ENCODE data around the gene CELF3.

The CELF3 gene

DNA sequence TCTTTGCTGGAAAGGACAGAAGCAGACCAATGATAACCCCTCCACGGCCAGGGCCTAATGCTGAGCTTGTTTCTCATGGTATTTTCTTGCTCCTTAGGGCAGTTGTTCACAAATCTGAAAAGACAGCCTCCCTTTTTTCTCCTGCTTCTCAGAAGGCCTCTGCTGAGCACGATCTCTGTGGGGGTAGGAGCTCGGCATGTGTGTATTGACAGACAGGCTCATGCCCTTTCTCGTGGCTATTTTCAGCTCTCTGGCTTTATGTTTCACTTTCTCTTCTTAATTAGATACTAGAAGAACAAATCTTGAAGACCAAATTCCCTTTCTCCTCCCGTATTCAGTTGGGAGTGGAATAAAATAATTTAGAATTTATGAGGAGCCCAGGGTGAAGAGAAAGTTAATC, 4.0 kb upstream of the CELF3 start:
- DNase-seq: no peak

DNA sequence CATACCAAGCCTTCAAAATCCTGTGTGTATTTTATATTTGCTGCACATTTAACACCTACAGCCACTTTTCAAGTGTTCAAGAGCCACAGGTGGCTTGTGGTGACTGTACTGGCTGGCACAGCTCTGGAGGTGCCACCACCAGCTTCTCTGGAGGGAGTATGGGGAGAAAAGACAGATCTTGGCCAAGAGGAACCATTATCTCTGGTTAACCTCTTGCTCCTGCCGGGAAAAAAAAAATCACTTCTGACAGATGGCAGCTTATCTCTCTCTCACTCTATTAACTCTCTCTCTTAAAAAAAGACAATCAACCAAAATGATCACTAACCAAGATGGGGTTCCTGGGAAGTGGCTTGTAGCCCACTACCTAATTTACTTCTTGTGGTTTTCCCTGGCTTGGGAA, 3.5 kb upstream of the CELF3 start:
- DNase-seq: no peak

- no peak for DNase-seq
Observed at GRCh38 chr1:151718666-151719065, 2.1 kb upstream of the CELF3 start.

GRCh38 chr1:151718011-151718431, 1.4 kb upstream of the CELF3 start:
- DNase-seq: no peak

DNA sequence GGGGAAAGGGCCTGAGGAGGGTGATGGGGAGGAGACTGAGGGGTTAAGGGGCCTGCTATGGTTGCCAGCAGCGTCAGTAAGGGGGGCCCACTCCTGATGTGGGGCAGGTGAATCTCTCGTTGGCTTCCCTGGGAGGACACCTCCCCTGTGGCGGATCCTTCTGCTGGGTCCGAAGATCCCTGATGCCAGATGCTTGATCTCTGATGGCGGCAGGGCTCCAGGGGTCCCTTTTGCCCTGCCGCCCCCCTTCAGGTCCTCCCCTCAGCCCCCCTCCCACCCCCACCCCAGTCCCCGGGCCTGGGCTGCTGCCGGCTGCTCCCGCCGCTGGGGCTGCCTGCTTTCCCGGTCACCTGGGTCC, 219 bp downstream of the CELF3 start:
- DNase-seq: no peak

- DNase-seq: no peak
Observed at GRCh38 chr1:151715726-151716404, 738 bp downstream of the CELF3 start.

DNA sequence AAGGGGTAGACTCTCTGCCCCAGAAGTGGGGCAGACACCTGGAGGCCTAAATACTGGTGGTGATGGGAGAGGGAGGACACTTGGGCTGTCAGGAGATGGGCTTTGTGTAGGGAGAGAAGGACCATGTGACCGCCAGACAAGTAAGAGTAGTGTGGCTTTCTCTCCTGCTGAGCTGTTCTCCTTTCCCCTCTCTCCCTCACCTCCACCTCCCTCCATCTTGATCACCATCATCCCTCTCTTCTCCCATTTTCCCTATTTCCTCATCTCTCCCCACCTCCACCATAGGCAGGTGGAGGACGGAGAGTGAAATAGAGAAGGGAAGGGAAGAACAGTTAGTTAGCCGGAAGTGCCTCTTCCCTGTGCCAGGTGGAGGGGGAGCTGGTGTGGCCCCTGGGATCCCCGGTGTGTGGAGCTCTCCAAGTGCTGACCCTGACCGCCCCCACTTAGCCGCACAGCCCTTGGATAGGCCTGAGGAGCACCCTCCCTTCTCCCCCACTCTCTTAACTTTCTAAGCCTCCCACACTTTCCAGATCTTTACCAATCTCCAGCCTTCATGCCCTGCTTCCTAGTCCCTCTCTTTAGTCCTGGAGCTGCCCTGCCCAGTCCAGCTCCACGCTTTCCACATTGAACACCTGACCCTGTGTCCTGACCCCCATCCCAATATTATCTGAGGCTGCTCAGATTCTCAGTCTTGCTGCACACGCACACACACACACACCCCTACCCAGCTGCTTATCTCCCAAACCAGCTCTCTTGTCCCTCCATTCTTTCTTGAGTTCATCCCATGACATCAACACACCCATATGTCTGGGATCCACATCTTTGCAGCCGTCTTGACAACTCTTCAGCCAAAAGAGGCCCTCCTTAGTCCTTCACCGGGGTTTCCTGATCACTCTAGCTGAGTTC, 1.5 kb downstream of the CELF3 start:
- no peak for DNase-seq

- DNase-seq: no peak
Observed at GRCh38 chr1:151713874-151714273, 2.7 kb downstream of the CELF3 start.

GRCh38 chr1:151713044-151713443, 3.6 kb downstream of the CELF3 start:
- DNase-seq: no peak

GRCh38 chr1:151711951-151712350, 4.7 kb downstream of the CELF3 start:
- DNase-seq: no peak

DNA sequence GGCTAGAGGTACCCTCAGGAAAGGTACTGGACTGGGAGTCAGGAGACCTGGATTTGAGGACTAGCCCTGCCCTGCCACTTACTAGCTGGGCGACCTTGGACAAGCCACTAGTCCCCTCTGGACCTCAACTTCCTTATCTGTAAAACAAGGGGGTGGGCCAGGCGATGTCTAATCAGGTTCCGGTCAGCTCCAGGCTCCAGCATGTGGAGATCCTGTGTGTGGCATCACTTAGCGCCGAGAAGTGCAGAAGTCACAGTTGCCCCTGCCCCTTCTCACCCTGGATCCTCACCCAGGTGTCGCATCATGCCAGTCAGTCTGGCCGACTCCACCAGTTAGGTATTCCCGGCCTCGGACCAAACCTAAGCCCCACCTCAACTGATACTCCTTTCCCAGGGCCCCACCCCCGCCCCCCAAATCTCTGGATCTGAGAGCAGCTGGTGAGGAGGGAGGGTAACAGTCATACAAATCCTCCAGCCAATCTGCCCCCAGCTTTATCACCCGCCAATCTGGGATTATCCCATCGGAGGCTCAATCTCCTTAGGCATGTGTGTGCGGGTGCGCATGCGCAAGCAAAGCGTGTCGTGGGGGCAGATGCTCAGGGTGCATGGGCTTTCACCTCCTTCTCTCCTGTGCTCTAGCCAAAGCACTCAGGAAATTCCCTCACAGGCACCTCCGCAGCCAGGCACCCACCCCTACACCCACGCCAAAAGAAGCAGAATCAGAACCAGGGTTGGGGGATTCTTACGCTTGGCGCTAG, 5.4 kb downstream of the CELF3 start:
- no peak for DNase-seq

DNA sequence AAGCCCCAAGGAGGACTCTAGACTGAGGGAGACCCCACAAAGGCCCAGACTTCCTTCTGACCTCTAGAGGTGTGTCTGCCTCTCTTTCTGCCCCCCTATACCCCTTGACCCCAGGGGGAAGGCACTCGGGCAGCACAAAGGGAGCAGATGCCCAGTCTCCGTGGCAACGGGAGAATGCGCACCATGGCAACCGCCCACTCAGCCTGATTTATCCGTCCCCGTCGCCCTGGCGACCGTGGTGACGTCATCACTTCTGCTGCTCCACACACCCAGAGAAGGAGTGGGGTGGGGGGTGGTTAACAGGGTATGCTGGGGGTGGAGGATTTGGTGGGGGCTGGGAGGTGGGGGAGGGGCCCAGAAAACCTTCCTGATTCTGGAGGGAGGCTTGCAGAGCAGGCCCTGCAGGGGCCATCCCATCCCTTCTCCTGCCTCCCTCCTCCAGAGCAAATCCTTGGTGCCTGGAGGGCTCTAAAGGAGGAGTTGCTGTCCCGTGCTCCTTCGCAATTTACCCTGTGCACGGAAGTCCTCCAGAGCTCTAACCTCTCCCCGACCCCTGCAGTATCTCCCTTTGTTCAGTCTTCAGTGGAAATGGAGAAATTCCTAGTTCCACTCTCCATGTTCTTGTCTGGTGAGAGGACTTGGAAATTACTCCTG, 6.3 kb downstream of the CELF3 start:
- peak; percentile 42 for DNase-seq

GRCh38 chr1:151708891-151709290, 7.7 kb downstream of the CELF3 start:
- DNase-seq: no peak

DNA sequence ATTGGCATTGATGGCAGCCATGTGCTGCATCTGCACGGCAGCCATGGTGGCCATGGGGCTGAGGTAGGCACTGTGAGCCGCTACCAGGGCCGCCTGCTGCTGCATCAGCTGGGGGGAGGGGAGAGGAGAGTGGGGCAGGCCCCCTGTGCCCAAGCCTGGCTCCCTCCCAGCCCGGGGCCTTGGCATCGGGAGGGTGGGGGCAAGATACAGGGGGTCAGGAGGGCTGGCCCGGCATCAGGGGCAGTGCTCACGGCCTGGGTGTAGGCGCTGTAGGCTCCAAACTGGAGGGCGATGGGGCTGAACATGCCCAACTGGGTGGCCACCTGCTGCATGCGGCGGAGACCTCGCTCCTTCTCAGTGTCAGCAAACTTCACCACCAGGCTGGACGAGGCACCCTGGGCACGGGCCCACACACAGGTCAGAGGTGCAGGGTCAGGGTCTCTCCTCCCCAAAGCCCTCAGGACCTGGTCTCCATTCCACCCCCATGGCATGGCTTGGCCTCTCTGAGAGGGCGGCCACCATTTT, 9.0 kb downstream of the CELF3 start:
- no peak for DNase-seq

DNA sequence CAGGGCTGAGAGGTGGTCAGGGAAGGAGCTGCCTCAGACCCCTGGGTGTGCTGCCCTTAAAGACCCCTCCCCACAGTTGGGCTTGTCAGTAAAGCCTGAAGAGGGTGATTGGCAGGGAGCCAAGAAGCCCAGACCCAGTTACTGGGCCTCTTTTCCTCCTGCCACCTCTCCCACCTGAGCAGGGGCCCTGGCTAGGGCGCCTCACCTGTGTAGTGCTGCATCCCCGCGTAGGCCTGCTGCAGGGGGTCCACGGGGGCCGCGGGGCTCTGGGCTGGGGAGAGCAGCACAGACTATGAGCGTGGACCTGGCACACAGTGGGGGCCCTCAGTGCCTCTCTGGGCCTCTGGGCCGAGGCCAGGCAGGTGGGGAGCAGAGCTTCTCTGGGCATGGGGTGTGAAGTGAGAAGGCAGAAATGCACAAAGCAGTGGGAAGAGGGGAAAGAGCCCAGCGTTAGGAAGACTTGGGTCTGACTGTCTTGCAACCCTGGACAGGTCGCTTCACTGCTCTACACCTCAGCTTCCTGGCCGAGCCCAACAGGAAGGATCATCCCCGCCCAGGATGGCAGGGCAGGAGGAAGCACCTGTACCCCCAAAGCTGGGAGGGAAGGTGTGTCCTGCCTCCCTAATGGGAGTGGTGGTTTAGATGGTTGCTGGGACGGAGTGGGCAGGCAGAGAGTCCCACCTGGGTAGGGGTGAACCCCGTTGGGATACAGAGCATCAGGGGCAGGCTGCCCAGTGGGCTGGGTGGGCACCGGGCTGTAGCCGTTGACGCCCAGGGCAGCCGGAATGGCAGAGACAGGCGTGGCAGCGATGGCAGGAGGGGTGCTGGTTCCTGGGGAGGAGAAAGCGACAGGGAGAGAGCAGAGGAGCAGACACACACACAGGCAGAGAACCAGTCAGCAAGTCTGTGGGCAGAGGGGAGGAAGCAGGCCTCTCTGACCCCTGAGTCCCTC, 9.9 kb downstream of the CELF3 start:
- DNase-seq: no peak

DNA sequence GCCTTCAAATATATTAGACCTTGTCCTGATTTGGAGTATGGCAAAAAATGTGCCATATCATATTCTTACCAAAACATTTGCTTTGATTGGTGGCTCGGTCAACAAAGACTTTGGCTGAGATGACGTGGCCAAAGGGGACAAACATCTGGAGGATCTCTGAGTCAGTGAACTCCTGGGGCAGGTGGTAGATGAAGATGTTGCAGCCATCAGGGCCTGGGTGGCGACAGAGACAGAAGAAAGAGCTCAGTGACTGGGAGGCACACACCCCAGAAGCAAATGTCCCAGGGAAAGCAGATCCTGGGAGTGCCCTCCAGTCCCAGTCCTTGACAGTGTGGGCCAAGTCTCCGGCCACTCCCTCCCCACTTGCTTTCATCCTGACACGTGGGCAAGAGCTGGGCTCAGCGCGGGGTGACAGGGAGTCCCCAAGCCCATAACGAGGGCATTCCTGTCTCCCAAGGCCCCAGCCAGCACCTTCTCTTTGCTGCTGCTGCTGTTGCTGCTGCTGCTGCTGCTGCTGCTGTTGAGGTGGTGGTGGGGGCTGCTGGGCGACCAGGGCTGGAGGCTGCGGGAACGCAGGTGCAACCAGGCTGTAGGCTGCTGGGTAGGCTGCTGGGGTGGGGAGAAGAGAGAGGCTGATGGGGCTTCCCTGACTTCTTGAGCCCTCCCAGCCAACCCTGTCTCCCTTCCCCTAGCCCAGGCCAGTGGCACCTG, 10.7 kb downstream of the CELF3 start:
- DNase-seq: no peak

DNA sequence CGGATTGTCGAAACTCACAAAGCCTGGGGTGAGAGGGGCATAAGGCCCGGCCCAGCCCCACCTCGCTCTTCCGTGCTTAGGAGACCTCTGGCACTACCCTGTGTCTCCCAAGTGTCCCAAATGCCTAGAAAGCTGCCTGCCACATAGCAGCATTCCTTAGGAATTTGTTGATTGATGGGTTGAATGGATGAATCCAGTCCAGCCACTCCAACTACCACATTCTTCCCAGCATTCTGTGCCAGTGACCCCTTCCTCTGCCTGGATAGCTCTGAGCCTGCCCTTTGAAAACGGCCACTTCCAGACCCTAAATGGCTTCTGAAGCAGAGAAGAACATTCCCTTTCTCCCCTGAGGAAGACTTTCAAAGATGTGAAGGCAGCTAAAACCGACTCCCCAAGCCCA, 11.5 kb downstream of the CELF3 start:
- DNase-seq: no peak

DNA sequence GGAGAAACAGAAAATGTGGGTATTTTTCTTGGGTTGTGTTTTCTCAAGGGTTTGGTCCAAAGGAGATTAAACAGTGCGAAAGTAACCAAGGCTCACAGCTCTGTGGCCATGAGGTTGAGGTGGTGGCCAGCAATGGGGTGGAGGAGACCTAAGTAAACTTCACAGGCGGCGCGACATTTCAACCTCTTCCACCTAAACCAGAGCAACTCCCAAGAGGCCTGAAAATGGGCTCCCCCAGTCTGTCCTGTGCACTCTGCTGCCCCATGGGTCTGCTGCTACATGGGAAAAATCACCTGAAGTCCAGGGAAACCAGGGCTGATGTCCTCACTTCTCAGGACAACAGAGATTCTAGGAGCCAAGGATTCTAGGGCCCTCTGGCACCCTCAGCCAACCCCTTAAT, 12.4 kb downstream of the CELF3 start:
- DNase-seq: no peak

GRCh38 chr1:151703813-151704212, 12.8 kb downstream of the CELF3 start:
- DNase-seq: no peak

GRCh38 chr1:151702936-151703335, 13.7 kb downstream of the CELF3 start:
- DNase-seq: no peak

GRCh38 chr1:151701515-151701914, 15.1 kb downstream of the CELF3 start:
- no peak for DNase-seq
